HEK293 (cell line): ENCODE measurements around the gene PRTG.

Experiments
- CTCF ChIA-PET: fragments of 350-600 bp; formaldehyde crosslinking; extraction: SDS; loops from one replicate; lab custom pipeline; 2021; ENCODE audit warnings: antibody characterized with exemption; lab: Yijun Ruan, JAX
- POLR2A ChIA-PET: fragments of 300-600 bp; formaldehyde crosslinking; extraction: SDS; loops from one replicate; lab custom pipeline; 2020; ENCODE audit warnings: antibody characterized with exemption, inconsistent platforms; lab: Yijun Ruan, JAX
- H3K27ac ChIP-seq: fragments of 200-500 bp; sonication (Bioruptor generic); 2 replicates; pipeline ENCODE4 v1.5.1; 2014; ENCODE audit warnings: low read depth, low read length, control low read depth, inconsistent platforms; ENCODE audit errors: extremely low read depth
- H3K36me3 ChIP-seq, 2 experiments: fragments of 200-500 bp in 1 of 2; sonication (Bioruptor generic) in 1 of 2; 1 replicate in 1 of 2; 2 replicates in 1 of 2; pipeline ENCODE4 v1.5.1; 2014 to 2017; ENCODE audit warnings: inconsistent platforms in 2 of 2, low read length in 2 of 2; ENCODE audit not compliant: control insufficient read depth in 2 of 2, insufficient read depth in 1 of 2
- H3K4me1 ChIP-seq: fragments of 200-500 bp; sonication (Bioruptor generic); 2 replicates; pipeline ENCODE4 v1.5.1; 2014; ENCODE audit warnings: mild to moderate bottlenecking, low read length, inconsistent platforms; ENCODE audit not compliant: control insufficient read depth, insufficient read depth
- H3K4me3 ChIP-seq: 2 replicates; pipeline ENCODE4 v1.5.1; 2011; ENCODE audit warnings: low read depth, mild to moderate bottlenecking, control low read depth, low read length, moderate library complexity
- H3K9me3 ChIP-seq: fragments of 200-500 bp; sonication (Bioruptor generic); 2 replicates; pipeline ENCODE4 v1.5.1; 2014; ENCODE audit warnings: low read depth, low read length, inconsistent platforms; ENCODE audit not compliant: control insufficient read depth, insufficient read depth
- EGR2 ChIP-seq: fragments of 450-650 bp; formaldehyde crosslinking; IDR thresholded peaks from 2 replicates; pipeline ENCODE4 v1.5.1; 2016; ENCODE audit warnings: low read depth, missing biosample characterization, missing genetic modification characterization
- PRDM4 ChIP-seq: fragments of 450-650 bp; formaldehyde crosslinking; IDR thresholded peaks from 2 replicates; pipeline ENCODE4 v1.5.1; 2017; ENCODE audit warnings: missing biosample characterization, missing genetic modification characterization
- SETDB1 ChIP-seq: IDR thresholded peaks from one replicate; pipeline ENCODE4 v1.6.1; 2017; ENCODE audit warnings: mild to moderate bottlenecking, low read length, moderate library complexity, mixed read lengths; ENCODE audit not compliant: insufficient read length
- TCF7L2 ChIP-seq: IDR thresholded peaks from 2 replicates; pipeline ENCODE4 v1.6.1; 2011; ENCODE audit warnings: low read depth, mild to moderate bottlenecking, inconsistent platforms, low read length, moderate library complexity, borderline replicate concordance
- ZFHX2 ChIP-seq: fragments of 450-650 bp; formaldehyde crosslinking; conservative IDR thresholded peaks from 2 replicates; pipeline ENCODE4 v1.5.1; 2016; ENCODE audit warnings: missing biosample characterization, missing genetic modification characterization
- ZNF174 ChIP-seq: fragments of 450-650 bp; formaldehyde crosslinking; IDR thresholded peaks from 2 replicates; pipeline ENCODE4 v1.5.0; 2017; ENCODE audit warnings: missing biosample characterization, mild to moderate bottlenecking, missing genetic modification characterization
- ZNF335 ChIP-seq: fragments of 450-650 bp; formaldehyde crosslinking; conservative IDR thresholded peaks from 2 replicates; pipeline ENCODE4 v1.5.1; 2016; ENCODE audit warnings: missing biosample characterization, missing genetic modification characterization
- ZNF341 ChIP-seq: fragments of 450-650 bp; formaldehyde crosslinking; IDR thresholded peaks from 2 replicates; pipeline ENCODE4; 2016; ENCODE audit warnings: low read depth, missing biosample characterization, missing genetic modification characterization
- ZNF366 ChIP-seq: fragments of 450-650 bp; formaldehyde crosslinking; conservative IDR thresholded peaks from 2 replicates; pipeline ENCODE4 v1.5.1; 2016; ENCODE audit warnings: missing biosample characterization, missing genetic modification characterization
- ZNF501 ChIP-seq: fragments of 450-650 bp; formaldehyde crosslinking; IDR thresholded peaks from 2 replicates; pipeline ENCODE4 v1.5.1; 2016; ENCODE audit warnings: missing biosample characterization, missing genetic modification characterization
- ZNF518A ChIP-seq: fragments of 450-650 bp; formaldehyde crosslinking; conservative IDR thresholded peaks from 2 replicates; pipeline ENCODE4 v1.5.1; 2016; ENCODE audit warnings: low read depth, missing biosample characterization, missing genetic modification characterization
- ZNF530 ChIP-seq: fragments of 450-650 bp; formaldehyde crosslinking; IDR thresholded peaks from 2 replicates; pipeline ENCODE4 v1.5.1; 2016; ENCODE audit warnings: low read depth, missing biosample characterization, missing genetic modification characterization
- ZNF621 ChIP-seq: fragments of 450-650 bp; formaldehyde crosslinking; IDR thresholded peaks from 2 replicates; pipeline ENCODE4 v1.5.1; 2017; ENCODE audit warnings: missing biosample characterization, missing genetic modification characterization
- ZNF658 ChIP-seq: fragments of 450-650 bp; formaldehyde crosslinking; IDR thresholded peaks from 2 replicates; pipeline ENCODE4; 2016; ENCODE audit warnings: missing biosample characterization, missing genetic modification characterization
- ZNF768 ChIP-seq: fragments of 450-650 bp; formaldehyde crosslinking; IDR thresholded peaks from 2 replicates; pipeline ENCODE4 v1.5.1; 2018; ENCODE audit warnings: missing biosample characterization, mild to moderate bottlenecking, missing genetic modification characterization
- TF ChIP-seq, protein P1 (sequence below): fragments of 450-650 bp; formaldehyde crosslinking; IDR thresholded peaks from 2 replicates; pipeline ENCODE4 v1.5.1; 2016; ENCODE audit warnings: missing biosample characterization, missing genetic modification characterization
- TF ChIP-seq, protein P2 (sequence below): fragments of 450-650 bp; IDR thresholded peaks from 2 replicates; pipeline ENCODE4 v1.5.1; 2018; ENCODE audit warnings: missing biosample characterization, missing genetic modification characterization
- TF ChIP-seq, protein P3 (sequence below): fragments of 450-650 bp; formaldehyde crosslinking; IDR thresholded peaks from 2 replicates; pipeline ENCODE4 v1.5.1; 2016; ENCODE audit warnings: missing biosample characterization, missing genetic modification characterization

Gene PRTG

GRCh38 chr15:55782901-55783300, 39.9 kb upstream of the PRTG start (continued):
- TF ChIP-seq ZNF768 (tag by site-specific recombination) (no peak), ZNF174 (tag by site-specific recombination) (no peak), TCF7L2 (no peak), ZNF501 (tag by site-specific recombination) (no peak), ZNF658 (no peak), ZNF530 (no peak), ZNF341 (tag by site-specific recombination) (no peak)
- TF ChIP-seq, protein P1, sequence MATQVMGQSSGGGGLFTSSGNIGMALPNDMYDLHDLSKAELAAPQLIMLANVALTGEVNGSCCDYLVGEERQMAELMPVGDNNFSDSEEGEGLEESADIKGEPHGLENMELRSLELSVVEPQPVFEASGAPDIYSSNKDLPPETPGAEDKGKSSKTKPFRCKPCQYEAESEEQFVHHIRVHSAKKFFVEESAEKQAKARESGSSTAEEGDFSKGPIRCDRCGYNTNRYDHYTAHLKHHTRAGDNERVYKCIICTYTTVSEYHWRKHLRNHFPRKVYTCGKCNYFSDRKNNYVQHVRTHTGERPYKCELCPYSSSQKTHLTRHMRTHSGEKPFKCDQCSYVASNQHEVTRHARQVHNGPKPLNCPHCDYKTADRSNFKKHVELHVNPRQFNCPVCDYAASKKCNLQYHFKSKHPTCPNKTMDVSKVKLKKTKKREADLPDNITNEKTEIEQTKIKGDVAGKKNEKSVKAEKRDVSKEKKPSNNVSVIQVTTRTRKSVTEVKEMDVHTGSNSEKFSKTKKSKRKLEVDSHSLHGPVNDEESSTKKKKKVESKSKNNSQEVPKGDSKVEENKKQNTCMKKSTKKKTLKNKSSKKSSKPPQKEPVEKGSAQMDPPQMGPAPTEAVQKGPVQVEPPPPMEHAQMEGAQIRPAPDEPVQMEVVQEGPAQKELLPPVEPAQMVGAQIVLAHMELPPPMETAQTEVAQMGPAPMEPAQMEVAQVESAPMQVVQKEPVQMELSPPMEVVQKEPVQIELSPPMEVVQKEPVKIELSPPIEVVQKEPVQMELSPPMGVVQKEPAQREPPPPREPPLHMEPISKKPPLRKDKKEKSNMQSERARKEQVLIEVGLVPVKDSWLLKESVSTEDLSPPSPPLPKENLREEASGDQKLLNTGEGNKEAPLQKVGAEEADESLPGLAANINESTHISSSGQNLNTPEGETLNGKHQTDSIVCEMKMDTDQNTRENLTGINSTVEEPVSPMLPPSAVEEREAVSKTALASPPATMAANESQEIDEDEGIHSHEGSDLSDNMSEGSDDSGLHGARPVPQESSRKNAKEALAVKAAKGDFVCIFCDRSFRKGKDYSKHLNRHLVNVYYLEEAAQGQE = no peak

- Histone ChIP-seq H3K36me3 (no peaks in the 10 kb centered on the region), H3K4me3 (no peak overlapping the region), H3K4me1 (0 out of 2 replicates have a peak, but pooled peaks cover 2% of the 10 kb centered on the region), H3K9me3 (no peaks in the 10 kb centered on the region), H3K27ac (no peak overlapping the region)
- CTCF ChIA-PET = interaction anchor here (1.0 to 1.5 kb wide), 2 partner anchors 8 to 19 kb away, joined by 3 to 4 read pairs; no protein-coding TSS in a partner anchor
- POLR2A ChIA-PET = no interaction called here
- TF ChIP-seq EGR2 (peak; percentile 53; the same call in 1 of the 2 replicates), ZNF366 (tag by site-specific recombination) (peak; percentile 73), ZNF335 (tag by site-specific recombination) (no peak)
- TF ChIP-seq, protein P2, sequence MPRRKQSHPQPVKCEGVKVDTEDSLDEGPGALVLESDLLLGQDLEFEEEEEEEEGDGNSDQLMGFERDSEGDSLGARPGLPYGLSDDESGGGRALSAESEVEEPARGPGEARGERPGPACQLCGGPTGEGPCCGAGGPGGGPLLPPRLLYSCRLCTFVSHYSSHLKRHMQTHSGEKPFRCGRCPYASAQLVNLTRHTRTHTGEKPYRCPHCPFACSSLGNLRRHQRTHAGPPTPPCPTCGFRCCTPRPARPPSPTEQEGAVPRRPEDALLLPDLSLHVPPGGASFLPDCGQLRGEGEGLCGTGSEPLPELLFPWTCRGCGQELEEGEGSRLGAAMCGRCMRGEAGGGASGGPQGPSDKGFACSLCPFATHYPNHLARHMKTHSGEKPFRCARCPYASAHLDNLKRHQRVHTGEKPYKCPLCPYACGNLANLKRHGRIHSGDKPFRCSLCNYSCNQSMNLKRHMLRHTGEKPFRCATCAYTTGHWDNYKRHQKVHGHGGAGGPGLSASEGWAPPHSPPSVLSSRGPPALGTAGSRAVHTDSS (tag by site-specific recombination) = peak; percentile 65; the same call in 1 of the 2 replicates
Observed at GRCh38 chr15:55780292-55780691, 37.3 kb upstream of the PRTG start.

DNA sequence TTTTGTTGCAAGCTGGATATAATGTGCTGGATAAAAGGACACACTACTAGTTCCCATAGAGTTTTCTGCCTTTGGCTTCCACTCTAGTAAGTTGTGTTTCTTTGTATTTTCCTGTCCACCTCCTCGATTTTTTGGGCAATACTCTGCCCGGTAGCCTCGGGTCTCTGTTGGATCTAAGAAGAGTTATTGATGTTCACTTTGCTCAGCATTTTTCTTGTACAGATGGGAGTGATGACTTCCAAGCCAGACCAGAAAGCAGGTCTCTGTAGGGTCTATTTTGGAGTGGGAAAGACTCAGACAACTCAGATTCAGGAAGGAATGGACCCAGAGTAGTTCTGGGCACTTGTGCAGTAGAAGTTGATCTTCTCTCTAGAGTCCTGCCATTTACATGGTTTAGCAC, 36.0 kb upstream of the PRTG start:
- H3K4me1 ChIP-seq = 0 out of 2 replicates have a peak, but pooled peaks cover 2% of the 10 kb centered on the region
- no peak overlapping the region for H3K4me3 ChIP-seq
- no peak overlapping the region for H3K27ac ChIP-seq
- H3K36me3 ChIP-seq = no peaks in the 10 kb centered on the region
- ChIA-PET POLR2A (no interaction called here), CTCF (interaction anchor here (1.5 kb wide), 1 partner anchor 10 kb away, joined by 4 read pairs; no protein-coding TSS in a partner anchor)
- H3K9me3 ChIP-seq = no peaks in the 10 kb centered on the region
- TF ChIP-seq PRDM4 (tag by site-specific recombination) = no peak
- TF ChIP-seq, protein P3, sequence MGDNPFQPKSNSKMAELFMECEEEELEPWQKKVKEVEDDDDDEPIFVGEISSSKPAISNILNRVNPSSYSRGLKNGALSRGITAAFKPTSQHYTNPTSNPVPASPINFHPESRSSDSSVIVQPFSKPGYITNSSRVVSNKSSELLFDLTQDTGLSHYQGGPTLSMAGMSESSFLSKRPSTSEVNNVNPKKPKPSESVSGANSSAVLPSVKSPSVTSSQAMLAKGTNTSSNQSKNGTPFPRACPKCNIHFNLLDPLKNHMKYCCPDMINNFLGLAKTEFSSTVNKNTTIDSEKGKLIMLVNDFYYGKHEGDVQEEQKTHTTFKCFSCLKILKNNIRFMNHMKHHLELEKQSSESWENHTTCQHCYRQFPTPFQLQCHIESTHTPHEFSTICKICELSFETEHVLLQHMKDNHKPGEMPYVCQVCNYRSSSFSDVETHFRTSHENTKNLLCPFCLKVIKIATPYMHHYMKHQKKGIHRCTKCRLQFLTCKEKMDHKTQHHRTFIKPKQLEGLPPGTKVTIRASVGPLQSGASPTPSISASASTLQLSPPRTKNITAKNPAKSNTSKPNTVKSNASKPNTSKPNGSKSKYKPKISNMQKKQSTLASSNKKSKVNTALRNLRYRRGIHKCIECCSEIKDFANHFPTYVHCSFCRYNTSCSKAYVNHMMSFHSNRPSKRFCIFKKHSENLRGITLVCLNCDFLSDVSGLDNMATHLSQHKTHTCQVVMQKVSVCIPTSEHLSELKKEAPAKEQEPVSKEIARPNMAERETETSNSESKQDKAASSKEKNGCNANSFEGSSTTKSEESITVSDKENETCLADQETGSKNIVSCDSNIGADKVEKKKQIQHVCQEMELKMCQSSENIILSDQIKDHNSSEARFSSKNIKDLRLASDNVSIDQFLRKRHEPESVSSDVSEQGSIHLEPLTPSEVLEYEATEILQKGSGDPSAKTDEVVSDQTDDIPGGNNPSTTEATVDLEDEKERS (tag by site-specific recombination) = no peak
- no peak for TF ChIP-seq ZNF768 (tag by site-specific recombination)
- no peak for TF ChIP-seq SETDB1
- TF ChIP-seq ZNF621 (tag by site-specific recombination) = no peak
- no peak for TF ChIP-seq ZNF518A
- TF ChIP-seq ZFHX2 = no peak
